ENCODE measurements around the gene ATXN1.

GRCh38 chr6:16756660-16757255 is 4.5 kb downstream of the ATXN1 start:
- no peak for TF ChIP-seq CTCF (IDR thresholded peaks at IDR 0.05; ENCODE audit: low read depth, low read length)
- TF ChIP-seq EZH2phosphoT487 (IDR thresholded peaks at IDR 0.05; ENCODE audit: low read depth): no peak
